Left lung (tissue), 10 donors: ENCODE measurements around the gene METTL4. TPM values are rescaled to one million over a fixed set of nuclear protein-coding genes. Genes with fewer than 3 reads are reported as not detected.

ENCODE experiments used
- ATAC-seq: fragments of 200-7000 bp; cut with Tn5 transposase; one replicate; pipeline ENCODE4 v1.9.1; 2020; ENCODE audit warnings: moderate library complexity
- DNase-seq, 4 donors: peaks; one replicate each; pipeline ENCODE4 v3.0.0-alpha.2; 2013 to 2020
- H3K27ac ChIP-seq, 2 donors: fragments of 200-600 bp; sonication (generic) in 1 of 2; one replicate each; pipeline versions ENCODE4 v1.5.0 to v1.8.0; 2020 to 2021
- H3K27me3 ChIP-seq, 2 donors: fragments of 200-600 bp; sonication (generic) in 1 of 2; one replicate each; pipeline versions ENCODE4 v1.5.0 to v1.8.0; 2020 to 2021
- H3K36me3 ChIP-seq, 2 donors: fragments of 200-600 bp; sonication (generic) in 1 of 2; one replicate each; pipeline versions ENCODE4 v1.5.0 to v1.8.0; 2020 to 2021
- H3K4me1 ChIP-seq, 2 donors: fragments of 200-600 bp; one replicate each; pipeline ENCODE4 v1.8.0; 2021
- H3K4me3 ChIP-seq, 2 donors: fragments of 200-600 bp; sonication (generic) in 1 of 2; one replicate each; pipeline versions ENCODE4 v1.5.0 to v1.8.0; 2020 to 2021; ENCODE audit warnings: mild to moderate bottlenecking in 1 of 2
- H3K9me3 ChIP-seq, 2 donors: fragments of 200-600 bp; sonication (generic) in 1 of 2; one replicate each; pipeline versions ENCODE4 v1.5.0 to v1.8.0; 2020 to 2021
- CTCF ChIP-seq, 2 donors: fragments of 200-600 bp; sonication (generic) in 1 of 2; IDR thresholded peaks; one replicate each; pipeline versions ENCODE4 v1.5.0 to v1.8.0; 2021; ENCODE audit warnings: antibody characterized with exemption in 2 of 2
- intact Hi-C, 2 donors: fragments of 100-400 bp; cut with DNase I; formaldehyde crosslinking; loops; one replicate each; pipeline versions ENCODE4 v1.11.2 to v1.14.2; 2022
- polyA plus RNA-seq, 6 donors: library from polyadenylated mRNA; unstranded; fragments of 120-200 nt; gene quantifications; one replicate each; pipeline ENCODE4 v1.2.1, GENCODE V29; 2013; ENCODE audit not compliant: insufficient read length in 6 of 6
- total RNA-seq, 2 donors: library from RNA; stranded (reverse); fragmentation: NEBNext Ultra II Directional; extraction: Animal tissue kit (Norgen Biotek cat#: 25700); gene quantifications; one replicate each; pipeline ENCODE4 v1.2.1, GENCODE V29; 2021
- donor health status: DM: no; HTN: yes; CAD: no.
- donor health status: DM: no; HTN: no; CAD: no.

METTL4 gene
- total and polyA plus RNA-seq, 8 donors: 8.7 to 23.6 (median 20.5) TPM

- intact Hi-C loops: no loop called here
- no peaks in the 10 kb centered on the region for H3K4me1 ChIP-seq
- no peaks in the 10 kb centered on the region for H3K27me3 ChIP-seq
- H3K27ac ChIP-seq: no peak overlapping the region
- no peak overlapping the region for H3K4me3 ChIP-seq
- peaks cover 0 to 14% of the 10 kb centered on the region in 2 donors for H3K36me3 ChIP-seq
- TF ChIP-seq CTCF (IDR thresholded peaks at IDR 0.05): no peak
- ATAC-seq (no peak), DNase-seq (no peak)
- H3K9me3 ChIP-seq: no peaks in the 10 kb centered on the region
Measured at GRCh38 chr18:2554696-2555095, 16.6 kb downstream of the METTL4 start.

GRCh38 chr18:2551425-2551824 lies 19.9 kb downstream of the METTL4 start:
- H3K9me3 ChIP-seq: no peaks in the 10 kb centered on the region
- intact Hi-C loops: no loop called here
- no peak for ATAC-seq
- no peak overlapping the region for H3K27ac ChIP-seq
- H3K4me1 ChIP-seq: no peaks in the 10 kb centered on the region
- H3K27me3 ChIP-seq: no peaks in the 10 kb centered on the region
- TF ChIP-seq CTCF (IDR thresholded peaks at IDR 0.05): no peak
- no peak for DNase-seq
- no peak overlapping the region for H3K4me3 ChIP-seq
- peaks cover 0 to 22% of the 10 kb centered on the region in 2 donors for H3K36me3 ChIP-seq

- intact Hi-C loops: loop anchor here in 1 of 2 donors (10.0 kb wide), 1 partner anchor 445 kb away; no protein-coding TSS in a partner anchor
Measured at GRCh38 chr18:2549462-2549861, 21.8 kb downstream of the METTL4 start.

GRCh38 chr18:2547477-2548087 lies 23.7 kb downstream of the METTL4 start:
- peak; percentile 23 to 63 for TF ChIP-seq CTCF (IDR thresholded peaks at IDR 0.05)
- intact Hi-C loops: loop anchor here in 1 of 2 donors (10.0 kb wide), 1 partner anchor 443 kb away; no protein-coding TSS in a partner anchor
- Histone ChIP-seq H3K27ac (no peak overlapping the region), H3K36me3 (peaks cover 0 to 26% of the 10 kb centered on the region in 2 donors), H3K4me1 (no peaks in the 10 kb centered on the region), H3K9me3 (no peaks in the 10 kb centered on the region), H3K4me3 (no peak overlapping the region), H3K27me3 (no peaks in the 10 kb centered on the region)
- peak; percentile 79 for ATAC-seq
- peak in 1 of 4 donors; percentile 53 for DNase-seq

More at GRCh38 chr18:2549462-2549861, 21.8 kb downstream of the METTL4 start:
- ATAC-seq (no peak), DNase-seq (no peak)
- Histone ChIP-seq H3K36me3 (peaks cover 0 to 22% of the 10 kb centered on the region in 2 donors), H3K9me3 (no peaks in the 10 kb centered on the region), H3K4me3 (no peak overlapping the region), H3K27ac (no peak overlapping the region), H3K4me1 (no peaks in the 10 kb centered on the region), H3K27me3 (no peaks in the 10 kb centered on the region)
- no peak for TF ChIP-seq CTCF (IDR thresholded peaks at IDR 0.05)

GRCh38 chr18:2545155-2545554 lies 26.1 kb downstream of the METTL4 start:
- Histone ChIP-seq H3K4me1 (no peaks in the 10 kb centered on the region), H3K4me3 (no peak overlapping the region), H3K36me3 (peaks cover 0 to 12% of the 10 kb centered on the region in 2 donors), H3K9me3 (no peaks in the 10 kb centered on the region), H3K27me3 (no peaks in the 10 kb centered on the region), H3K27ac (no peak overlapping the region)
- ATAC-seq (no peak), DNase-seq (no peak)
- TF ChIP-seq CTCF (IDR thresholded peaks at IDR 0.05): no peak
- intact Hi-C loops: loop anchor here in 1 of 2 donors (10.0 kb wide), 1 partner anchor 440 kb away; no protein-coding TSS in a partner anchor
